Neural progenitor cell (in vitro differentiated cells): ENCODE measurements around the gene MRAP2. TPM values are rescaled to one million over a fixed set of nuclear protein-coding genes. Genes with fewer than 3 reads are reported as not detected.

Source experiments
- DNase-seq: peaks from one replicate; pipeline ENCODE4 v3.0.0-alpha.2; 2016; ENCODE audit warnings: low spot score
- H2AFZ ChIP-seq: fragments of 200-600 bp; sonication (generic); replicated peaks from 2 replicates; pipeline ENCODE4 v1.6.1; 2016; ENCODE audit warnings: antibody characterized with exemption
- H3F3A ChIP-seq: fragments of 200-600 bp; sonication (generic); 2 replicates; pipeline ENCODE4 v1.6.1; 2016; ENCODE audit warnings: antibody characterized with exemption, low read depth
- H3K27ac ChIP-seq: fragments of 200-600 bp; sonication (generic); 2 replicates; pipeline ENCODE4 v1.5.1; 2016; ENCODE audit warnings: mild to moderate bottlenecking
- H3K27me3 ChIP-seq: fragments of 200-600 bp; sonication (generic); 2 replicates; pipeline ENCODE4 v1.6.1; 2016; ENCODE audit warnings: mild to moderate bottlenecking, moderate library complexity
- H3K36me3 ChIP-seq: fragments of 200-600 bp; sonication (generic); 2 replicates; pipeline ENCODE4 v1.5.1; 2016
- H3K4me1 ChIP-seq: fragments of 200-600 bp; sonication (generic); 2 replicates; pipeline ENCODE4 v1.6.1; 2016; ENCODE audit warnings: mixed run types
- H3K4me2 ChIP-seq: fragments of 200-600 bp; sonication (generic); 2 replicates; pipeline ENCODE4 v1.6.1; 2016
- H3K4me3 ChIP-seq: fragments of 200-600 bp; sonication (generic); 2 replicates; pipeline ENCODE4 v1.5.1; 2016
- H3K79me2 ChIP-seq: fragments of 200-600 bp; sonication (generic); 2 replicates; pipeline ENCODE4 v1.6.1; 2016; ENCODE audit warnings: low read depth
- H3K9ac ChIP-seq: fragments of 200-600 bp; sonication (generic); 2 replicates; pipeline ENCODE4 v1.6.1; 2016
- H3K9me3 ChIP-seq: fragments of 200-600 bp; sonication (generic); 2 replicates; pipeline ENCODE4 v1.5.1; 2016; ENCODE audit warnings: low read depth
- H4K20me1 ChIP-seq: fragments of 200-600 bp; sonication (generic); 2 replicates; pipeline ENCODE4 v1.6.1; 2016; ENCODE audit warnings: low read depth
- H3K27ac Mint-ChIP-seq: 3 replicates; pipeline ENCODE4 v1.8.0; 2021; ENCODE audit warnings: mixed read lengths
- H3K27me3 Mint-ChIP-seq: 2 replicates; pipeline ENCODE4 v1.8.0; 2022; ENCODE audit warnings: low read depth, mild to moderate bottlenecking, inconsistent platforms, moderate library complexity, mixed read lengths; ENCODE audit not compliant: insufficient read depth
- H3K36me3 Mint-ChIP-seq: 3 replicates; pipeline ENCODE4 v1.8.0; 2021; ENCODE audit warnings: mixed read lengths
- H3K4me1 Mint-ChIP-seq: 3 replicates; pipeline ENCODE4 v1.8.0; 2021; ENCODE audit warnings: mixed read lengths
- H3K4me3 Mint-ChIP-seq: 3 replicates; pipeline ENCODE4 v1.8.0; 2021; ENCODE audit warnings: mild to moderate bottlenecking, moderate library complexity, mixed read lengths
- H3K9me3 Mint-ChIP-seq: 3 replicates; pipeline ENCODE4 v1.8.0; 2020; ENCODE audit warnings: mixed read lengths
- EZH2 ChIP-seq: fragments of 200-600 bp; sonication (generic); IDR thresholded peaks from 2 replicates; pipeline ENCODE4 v1.6.1; 2017; ENCODE audit warnings: antibody characterized with exemption, mild to moderate bottlenecking, moderate library complexity
- EZH2phosphoT487 ChIP-seq: fragments of 200-600 bp; sonication (generic); IDR thresholded peaks from 2 replicates; pipeline ENCODE4 v1.6.1; 2017; ENCODE audit warnings: antibody characterized with exemption
- total RNA-seq: library from RNA; depleted of rRNA; stranded (reverse); fragments of >200 nt; gene quantifications from 2 replicates; pipeline ENCODE4 v1.2.3, GENCODE V29; 2015; ENCODE audit warnings: low replicate concordance
- TF ChIP-seq, protein P1 (sequence below): fragments of 200-600 bp; sonication (generic); IDR thresholded peaks from 2 replicates; pipeline ENCODE4 v1.5.1; 2017; ENCODE audit warnings: antibody characterized with exemption, mild to moderate bottlenecking

The MRAP2 gene
- total RNA-seq, 1 donor from 2014 or later, result 0.75 TPM

DNA sequence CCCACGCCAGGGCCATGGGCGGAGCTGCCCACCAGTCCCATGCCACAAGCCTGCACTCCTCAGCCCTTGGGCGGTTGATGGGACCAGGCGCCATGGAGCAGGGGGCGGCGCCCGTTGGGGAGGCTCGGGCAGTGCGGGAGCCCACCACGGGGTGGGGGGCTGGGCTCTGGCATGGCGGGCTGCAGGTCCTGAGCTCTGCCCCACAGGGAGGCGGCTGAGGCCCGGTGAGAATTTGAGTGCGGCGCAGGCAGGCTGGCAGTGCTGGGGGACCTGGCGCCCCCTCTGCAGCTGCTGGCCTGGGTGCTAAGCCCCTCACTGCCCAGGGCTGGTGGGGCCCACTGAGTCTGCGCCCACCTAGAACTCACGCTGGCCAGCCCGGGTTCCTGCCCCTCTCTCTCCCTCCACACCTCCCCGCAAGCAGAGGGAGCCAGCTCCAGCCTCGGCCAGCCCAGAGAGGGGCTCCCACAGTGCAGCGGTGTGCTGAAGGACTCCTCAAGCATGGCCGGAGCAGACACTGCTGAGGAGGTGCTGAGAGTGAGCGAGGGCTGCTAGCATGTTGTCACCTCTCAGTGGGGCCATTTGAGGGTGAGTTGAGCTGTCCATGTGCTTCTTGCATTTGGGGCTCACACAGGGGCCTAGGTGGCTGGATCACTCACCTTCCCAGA lies 4.0 kb downstream of the MRAP2 start:
- Histone ChIP-seq H3K4me3 (no peak overlapping the region), H3K4me2 (no peak overlapping the region), H2AFZ (no peak overlapping the region), H3K27ac (no peak overlapping the region), H3K36me3 (no peaks in the 10 kb centered on the region), H3K27me3 (peaks cover 32% of the 10 kb centered on the region), H3K79me2 (no peaks in the 10 kb centered on the region), H3K9ac (no peak overlapping the region), H3K4me1 (no peaks in the 10 kb centered on the region), H3K9me3 (no peaks in the 10 kb centered on the region), H4K20me1 (no peaks in the 10 kb centered on the region), H3F3A (no peaks in the 10 kb centered on the region)
- H3K4me3 Mint-ChIP-seq, result no peak overlapping the region
- H3K4me1 Mint-ChIP-seq, result peaks cover 4% of the 10 kb centered on the region
- DNase-seq, result no peak
- no peak overlapping the region for H3K27ac Mint-ChIP-seq
- H3K27me3 Mint-ChIP-seq, result peaks cover 12% of the 10 kb centered on the region
- peaks cover 10% of the 10 kb centered on the region for H3K9me3 Mint-ChIP-seq
- TF ChIP-seq EZH2phosphoT487 (no peak), EZH2 (no peak)
- TF ChIP-seq, protein P1, sequence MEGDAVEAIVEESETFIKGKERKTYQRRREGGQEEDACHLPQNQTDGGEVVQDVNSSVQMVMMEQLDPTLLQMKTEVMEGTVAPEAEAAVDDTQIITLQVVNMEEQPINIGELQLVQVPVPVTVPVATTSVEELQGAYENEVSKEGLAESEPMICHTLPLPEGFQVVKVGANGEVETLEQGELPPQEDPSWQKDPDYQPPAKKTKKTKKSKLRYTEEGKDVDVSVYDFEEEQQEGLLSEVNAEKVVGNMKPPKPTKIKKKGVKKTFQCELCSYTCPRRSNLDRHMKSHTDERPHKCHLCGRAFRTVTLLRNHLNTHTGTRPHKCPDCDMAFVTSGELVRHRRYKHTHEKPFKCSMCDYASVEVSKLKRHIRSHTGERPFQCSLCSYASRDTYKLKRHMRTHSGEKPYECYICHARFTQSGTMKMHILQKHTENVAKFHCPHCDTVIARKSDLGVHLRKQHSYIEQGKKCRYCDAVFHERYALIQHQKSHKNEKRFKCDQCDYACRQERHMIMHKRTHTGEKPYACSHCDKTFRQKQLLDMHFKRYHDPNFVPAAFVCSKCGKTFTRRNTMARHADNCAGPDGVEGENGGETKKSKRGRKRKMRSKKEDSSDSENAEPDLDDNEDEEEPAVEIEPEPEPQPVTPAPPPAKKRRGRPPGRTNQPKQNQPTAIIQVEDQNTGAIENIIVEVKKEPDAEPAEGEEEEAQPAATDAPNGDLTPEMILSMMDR, result no peak
- H3K36me3 Mint-ChIP-seq, result no peaks in the 10 kb centered on the region

DNA sequence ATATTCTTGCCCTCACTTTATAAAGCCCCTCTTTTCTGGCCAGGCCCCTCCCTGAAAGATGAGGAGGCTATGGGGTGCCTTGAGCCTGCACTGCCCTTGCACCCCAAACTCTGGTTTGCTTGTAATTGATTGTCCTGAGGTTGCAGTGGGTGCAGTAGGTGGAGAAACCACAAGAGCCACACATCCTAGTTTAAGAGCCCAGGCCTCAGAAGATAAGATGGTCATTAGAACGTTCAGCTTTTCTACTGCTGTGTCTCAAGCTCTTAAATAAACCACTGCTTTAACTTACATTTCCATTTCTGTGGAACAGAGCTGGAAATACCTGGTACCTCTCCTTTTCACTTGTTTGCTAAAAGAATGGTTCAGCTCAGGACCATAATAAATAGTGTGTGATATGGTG lies 9.0 kb downstream of the MRAP2 start:
- Histone ChIP-seq H3K79me2 (no peaks in the 10 kb centered on the region), H4K20me1 (no peaks in the 10 kb centered on the region), H2AFZ (no peak overlapping the region), H3K4me3 (no peak overlapping the region), H3F3A (no peaks in the 10 kb centered on the region), H3K27me3 (no peaks in the 10 kb centered on the region), H3K4me1 (no peaks in the 10 kb centered on the region), H3K9me3 (no peaks in the 10 kb centered on the region), H3K36me3 (no peaks in the 10 kb centered on the region), H3K27ac (no peak overlapping the region), H3K4me2 (no peak overlapping the region), H3K9ac (no peak overlapping the region)
- H3K36me3 Mint-ChIP-seq, result no peaks in the 10 kb centered on the region
- TF ChIP-seq EZH2phosphoT487 (no peak), EZH2 (no peak)
- TF ChIP-seq, protein P1, result no peak
- H3K4me1 Mint-ChIP-seq, result no peaks in the 10 kb centered on the region
- no peak overlapping the region for H3K27ac Mint-ChIP-seq
- H3K9me3 Mint-ChIP-seq, result peaks cover 3% of the 10 kb centered on the region
- H3K4me3 Mint-ChIP-seq, result no peak overlapping the region
- peaks cover 4% of the 10 kb centered on the region for H3K27me3 Mint-ChIP-seq
- no peak for DNase-seq

DNA sequence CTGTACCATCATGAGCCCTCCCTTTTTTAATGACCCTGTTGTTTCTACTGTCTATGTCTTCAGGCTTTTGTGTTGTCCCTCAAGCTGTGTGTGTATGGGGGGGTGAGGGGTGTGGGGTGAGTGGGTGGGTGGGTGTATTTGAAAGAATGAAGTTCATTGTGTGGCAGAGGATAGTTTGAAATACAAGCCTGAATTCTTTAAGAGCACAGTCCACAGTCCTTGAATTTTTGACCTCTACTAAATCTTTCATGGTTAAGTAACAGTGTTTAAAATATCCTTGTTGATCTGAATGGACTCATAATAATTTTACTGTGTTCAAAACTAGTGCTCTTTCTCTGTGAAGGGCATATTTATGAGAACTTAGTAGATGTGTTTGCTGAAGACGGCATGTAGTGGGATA lies 10.0 kb downstream of the MRAP2 start:
- no peaks in the 10 kb centered on the region for H3K9me3 ChIP-seq
- Mint-ChIP-seq H3K4me3 (no peak overlapping the region), H3K36me3 (no peaks in the 10 kb centered on the region), H3K27me3 (peaks cover 4% of the 10 kb centered on the region), H3K27ac (no peak overlapping the region), H3K4me1 (no peaks in the 10 kb centered on the region), H3K9me3 (peaks cover 3% of the 10 kb centered on the region)
- no peaks in the 10 kb centered on the region for H3K79me2 ChIP-seq
- no peaks in the 10 kb centered on the region for H3K36me3 ChIP-seq
- no peak overlapping the region for H3K27ac ChIP-seq
- TF ChIP-seq EZH2, result no peak
- TF ChIP-seq, protein P1, result no peak
- no peak for TF ChIP-seq EZH2phosphoT487
- H3K4me3 ChIP-seq, result no peak overlapping the region
- no peak for DNase-seq
- no peaks in the 10 kb centered on the region for H3K27me3 ChIP-seq
- H3K4me2 ChIP-seq, result no peak overlapping the region
- no peaks in the 10 kb centered on the region for H3K4me1 ChIP-seq
- H3F3A ChIP-seq, result no peaks in the 10 kb centered on the region
- no peak overlapping the region for H2AFZ ChIP-seq
- no peak overlapping the region for H3K9ac ChIP-seq
- H4K20me1 ChIP-seq, result no peaks in the 10 kb centered on the region
